HCT116 (cell line): ENCODE results near the gene ELN. TPM values are rescaled to one million over a fixed set of nuclear protein-coding genes. Genes with fewer than 3 reads are reported as not detected.

Experiments used
- ATAC-seq: fragments of 200-7000 bp; cut with Tn5 transposase; 2 replicates; pipeline ENCODE4 v1.9.1; 2020; ENCODE audit warnings: mild to moderate bottlenecking, moderate library complexity
- BruUV-seq: library from RNA; stranded (reverse); fragments of 400-500 nt; replicated peaks from 2 replicates; lab custom pipeline; 2021; lab: Mats Ljungman, UMichigan
- CTCF ChIA-PET: fragments of 300-600 bp; sonication (Branson Sonifier 250); formaldehyde crosslinking; loops from one replicate; lab custom pipeline; 2021; ENCODE audit warnings: antibody characterized with exemption; lab: Charles Lee
- POLR2A ChIA-PET: fragments of 300-600, 350-600 bp; sonication (Branson Sonifier 250); formaldehyde crosslinking; loops from one replicate; lab custom pipeline; 2021; ENCODE audit warnings: antibody characterized with exemption; lab: Charles Lee
- RAD21 ChIA-PET, 2 experiments: fragments of 300-600 bp; sonication (Branson Sonifier 250); formaldehyde crosslinking; loops; one replicate each; lab custom pipeline; 2023; ENCODE audit warnings: low total read pairs in 2 of 2; ENCODE audit not compliant: uncharacterized antibody in 2 of 2, unreplicated experiment in 2 of 2, low non-redundant PET in 1 of 2; lab: Charles Lee
- DNase-seq: peaks from one replicate; pipeline ENCODE4 v3.0.0-alpha.2; 2010; ENCODE audit warnings: low read depth, low spot score
- H2AFZ ChIP-seq: fragments of 200-600 bp; shearing (Covaris generic), sonication (generic); 2 replicates; pipeline ENCODE4 v1.6.1; 2017; ENCODE audit warnings: low read depth, mixed run types, mixed read lengths, antibody characterized with exemption, low read length; ENCODE audit not compliant: poor library complexity, severe bottlenecking
- H3K27ac ChIP-seq: 2 replicates; pipeline ENCODE4 v1.5.1; 2012; ENCODE audit warnings: low read depth, low read length
- H3K27me3 ChIP-seq: fragments of 200-600 bp; sonication (generic); 2 replicates; pipeline ENCODE4 v1.6.1; 2016; ENCODE audit warnings: mixed run types, low read length, mixed read lengths; ENCODE audit not compliant: insufficient read depth
- H3K36me3 ChIP-seq, 2 experiments: fragments of 200-500 bp in 1 of 2; fragments of 200-600 bp in 1 of 2; sonication (Bioruptor generic) in 1 of 2; sonication (generic) in 1 of 2; 2 replicates each; pipeline versions ENCODE4 v1.5.1 to v1.6.1; 2014 to 2016; ENCODE audit warnings: low read length in 2 of 2, inconsistent platforms in 1 of 2, mixed read lengths in 1 of 2, mixed run types in 1 of 2; ENCODE audit not compliant: insufficient read depth in 2 of 2, control insufficient read depth in 1 of 2
- H3K4me1 ChIP-seq, 2 experiments: fragments of 200-600 bp in 1 of 2; sonication (generic) in 1 of 2; 2 replicates each; pipeline versions ENCODE4 v1.5.1 to v1.6.1; 2012 to 2017; ENCODE audit warnings: low read length in 2 of 2, inconsistent platforms in 1 of 2, mild to moderate bottlenecking in 1 of 2, mixed read lengths in 1 of 2, mixed run types in 1 of 2, moderate library complexity in 1 of 2; ENCODE audit not compliant: insufficient read depth in 2 of 2, control insufficient read depth in 1 of 2
- H3K4me2 ChIP-seq: fragments of 200-600 bp; sonication (generic); 2 replicates; pipeline ENCODE4 v1.6.1; 2017; ENCODE audit warnings: mixed run types, low read length, mixed read lengths
- H3K4me3 ChIP-seq, 2 experiments: fragments of 200-600 bp in 1 of 2; sonication (generic) in 1 of 2; replicated peaks in 1 of 2; 2 replicates each; pipeline ENCODE4 v1.5.1; 2011 to 2016; ENCODE audit warnings: low read length in 2 of 2, control low read depth in 1 of 2, low read depth in 1 of 2, mild to moderate bottlenecking in 1 of 2, mixed read lengths in 1 of 2, mixed run types in 1 of 2
- H3K79me2 ChIP-seq: fragments of 200-600 bp; sonication (generic); 2 replicates; pipeline ENCODE4 v1.6.1; 2017; ENCODE audit warnings: mild to moderate bottlenecking, mixed run types, low read length, moderate library complexity, mixed read lengths; ENCODE audit not compliant: insufficient read depth
- H3K9ac ChIP-seq: fragments of 200-600 bp; sonication (generic); 2 replicates; pipeline ENCODE4 v1.6.1; 2016; ENCODE audit warnings: low read length, mixed read lengths
- H3K9me2 ChIP-seq: fragments of 200-600 bp; sonication (generic), shearing (Covaris generic); 2 replicates; pipeline ENCODE4 v1.6.1; 2017; ENCODE audit warnings: mixed run types, mild to moderate bottlenecking, moderate library complexity; ENCODE audit not compliant: insufficient read depth
- H3K9me3 ChIP-seq, 2 experiments: fragments of 200-500 bp in 1 of 2; fragments of 200-600 bp in 1 of 2; sonication (Bioruptor generic) in 1 of 2; sonication (generic) in 1 of 2; 2 replicates each; pipeline ENCODE4 v1.6.1; 2014 to 2017; ENCODE audit warnings: low read length in 2 of 2, mixed read lengths in 2 of 2, inconsistent platforms in 1 of 2, low read depth in 1 of 2, mild to moderate bottlenecking in 1 of 2, mixed run types in 1 of 2, moderate library complexity in 1 of 2; ENCODE audit not compliant: control insufficient read depth in 1 of 2, insufficient read depth in 1 of 2
- H4K20me1 ChIP-seq: fragments of 200-600 bp; sonication (generic), shearing (Covaris generic); 2 replicates; pipeline ENCODE4 v1.6.1; 2017; ENCODE audit warnings: mixed run types, mild to moderate bottlenecking, moderate library complexity; ENCODE audit not compliant: insufficient read depth
- CBX3 ChIP-seq: IDR thresholded peaks from 2 replicates; pipeline ENCODE4 v1.6.1; 2012; ENCODE audit warnings: low read depth
- CEBPB ChIP-seq: IDR thresholded peaks from 2 replicates; pipeline ENCODE4 v1.6.1; 2012; ENCODE audit warnings: low read depth
- POLR2AphosphoS5 ChIP-seq: IDR thresholded peaks from 2 replicates; pipeline ENCODE4 v1.6.1; 2011; ENCODE audit warnings: mild to moderate bottlenecking, low read depth, low read length, moderate library complexity
- SIN3A ChIP-seq: IDR thresholded peaks from 2 replicates; pipeline ENCODE4 v1.6.1; 2012; ENCODE audit warnings: low read depth
- SP1 ChIP-seq: IDR thresholded peaks from 2 replicates; pipeline ENCODE4 v1.6.1; 2012; ENCODE audit warnings: low read depth
- ZNF274 ChIP-seq: fragments of 200-500 bp; sonication (Bioruptor generic); IDR thresholded peaks from 2 replicates; pipeline ENCODE4 v1.6.1; 2014; ENCODE audit warnings: mild to moderate bottlenecking, low read depth, low read length, inconsistent platforms
- intact Hi-C: fragments of 100-400 bp; cut with micrococcal nuclease; formaldehyde crosslinking; loops from 2 replicates; pipeline ENCODE4 v1.10.0; 2022
- total RNA-seq: library from RNA; stranded (reverse); gene quantifications from one replicate; pipeline ENCODE4 v1.2.1, GENCODE V29; 2021; ENCODE audit not compliant: unreplicated experiment
- TF ChIP-seq, protein P1 (sequence below): IDR thresholded peaks from 2 replicates; pipeline ENCODE4 v1.6.1; 2012
- TF ChIP-seq, protein P2 (sequence below): IDR thresholded peaks from 2 replicates; pipeline ENCODE4 v1.6.1; 2012; ENCODE audit warnings: low read depth

The ELN gene
- total RNA-seq, 1 experiment from 2014 or later = 0.17 TPM

DNA sequence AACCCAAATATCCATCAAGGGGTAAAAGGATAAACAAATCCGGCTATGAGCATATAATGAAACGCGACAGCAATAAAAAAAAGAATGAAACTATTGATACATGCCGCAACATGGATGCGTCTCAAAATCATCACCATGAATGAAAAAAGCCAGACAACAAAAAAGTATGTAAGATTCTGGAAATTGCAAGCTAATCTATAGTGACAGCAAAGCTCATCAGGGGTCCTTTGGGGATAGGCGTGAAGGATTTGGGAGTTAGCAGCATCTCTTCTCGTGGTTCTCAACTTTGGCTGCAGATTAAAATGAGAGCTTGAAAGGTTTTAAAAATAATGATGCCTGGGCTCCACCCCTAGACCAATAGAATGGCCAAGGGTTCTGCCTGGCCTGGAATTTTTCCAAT lies 46.0 kb upstream of the ELN start:
- intact Hi-C loops = no loop called here
- Histone ChIP-seq H3K36me3 (no peaks in the 10 kb centered on the region), H3K4me2 (no peak overlapping the region), H2AFZ (no peak overlapping the region), H3K79me2 (no peaks in the 10 kb centered on the region), H4K20me1 (no peaks in the 10 kb centered on the region), H3K9me3 (no peaks in the 10 kb centered on the region), H3K27ac (no peak overlapping the region), H3K27me3 (no peaks in the 10 kb centered on the region), H3K9ac (no peak overlapping the region), H3K4me3 (no peak overlapping the region), H3K9me2 (no peaks in the 10 kb centered on the region), H3K4me1 (peaks cover 9 to 16% of the 10 kb centered on the region in 2 experiments)
- ATAC-seq = no peak
- ChIA-PET RAD21 (no interaction called here), POLR2A (no interaction called here), CTCF (no interaction called here)
- DNase-seq = no peak
- TF ChIP-seq, protein P1, sequence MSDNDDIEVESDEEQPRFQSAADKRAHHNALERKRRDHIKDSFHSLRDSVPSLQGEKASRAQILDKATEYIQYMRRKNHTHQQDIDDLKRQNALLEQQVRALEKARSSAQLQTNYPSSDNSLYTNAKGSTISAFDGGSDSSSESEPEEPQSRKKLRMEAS = no peak
- TF ChIP-seq SP1 (no peak), CBX3 (no peak), CEBPB (no peak), ZNF274 (no peak), POLR2AphosphoS5 (no peak), SIN3A (no peak)
- TF ChIP-seq, protein P2, sequence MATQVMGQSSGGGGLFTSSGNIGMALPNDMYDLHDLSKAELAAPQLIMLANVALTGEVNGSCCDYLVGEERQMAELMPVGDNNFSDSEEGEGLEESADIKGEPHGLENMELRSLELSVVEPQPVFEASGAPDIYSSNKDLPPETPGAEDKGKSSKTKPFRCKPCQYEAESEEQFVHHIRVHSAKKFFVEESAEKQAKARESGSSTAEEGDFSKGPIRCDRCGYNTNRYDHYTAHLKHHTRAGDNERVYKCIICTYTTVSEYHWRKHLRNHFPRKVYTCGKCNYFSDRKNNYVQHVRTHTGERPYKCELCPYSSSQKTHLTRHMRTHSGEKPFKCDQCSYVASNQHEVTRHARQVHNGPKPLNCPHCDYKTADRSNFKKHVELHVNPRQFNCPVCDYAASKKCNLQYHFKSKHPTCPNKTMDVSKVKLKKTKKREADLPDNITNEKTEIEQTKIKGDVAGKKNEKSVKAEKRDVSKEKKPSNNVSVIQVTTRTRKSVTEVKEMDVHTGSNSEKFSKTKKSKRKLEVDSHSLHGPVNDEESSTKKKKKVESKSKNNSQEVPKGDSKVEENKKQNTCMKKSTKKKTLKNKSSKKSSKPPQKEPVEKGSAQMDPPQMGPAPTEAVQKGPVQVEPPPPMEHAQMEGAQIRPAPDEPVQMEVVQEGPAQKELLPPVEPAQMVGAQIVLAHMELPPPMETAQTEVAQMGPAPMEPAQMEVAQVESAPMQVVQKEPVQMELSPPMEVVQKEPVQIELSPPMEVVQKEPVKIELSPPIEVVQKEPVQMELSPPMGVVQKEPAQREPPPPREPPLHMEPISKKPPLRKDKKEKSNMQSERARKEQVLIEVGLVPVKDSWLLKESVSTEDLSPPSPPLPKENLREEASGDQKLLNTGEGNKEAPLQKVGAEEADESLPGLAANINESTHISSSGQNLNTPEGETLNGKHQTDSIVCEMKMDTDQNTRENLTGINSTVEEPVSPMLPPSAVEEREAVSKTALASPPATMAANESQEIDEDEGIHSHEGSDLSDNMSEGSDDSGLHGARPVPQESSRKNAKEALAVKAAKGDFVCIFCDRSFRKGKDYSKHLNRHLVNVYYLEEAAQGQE = no peak
- no TSS peak for BruUV-seq
